ENCODE measurements around the gene HLA-E.
A peak's percentile ranks its signal among the peaks of the same experiment; 100 is the strongest.

GRCh38 chr6:30453508-30454116 is 35.7 kb upstream of the HLA-E start:
- no peak for TF ChIP-seq POLR2AphosphoS5 (IDR thresholded peaks at IDR 0.05; ENCODE audit: low read depth, low read length)
- no peak for TF ChIP-seq POLR2A (IDR thresholded peaks at IDR 0.05; ENCODE audit: low read depth, low read length)
- no peak for TF ChIP-seq TAF1 (IDR thresholded peaks at IDR 0.05; ENCODE audit: low read depth, low read length)
- TF ChIP-seq PAX5 (IDR thresholded peaks at IDR 0.05; ENCODE audit: insufficient read depth, low read length, severe bottlenecking) = no peak
- no peak for TF ChIP-seq POU2F2 (IDR thresholded peaks at IDR 0.05; ENCODE audit: low read depth, low read length)
- TF ChIP-seq SPI1 (IDR thresholded peaks at IDR 0.05; ENCODE audit: low read depth, low read length) = 0 out of 2 replicates have a peak, but pooled peaks have one; percentile 17
